OCI-LY7 (cell line): ENCODE measurements around the gene NLRP3. TPM values are rescaled to one million over a fixed set of nuclear protein-coding genes. Genes with fewer than 3 reads are reported as not detected.

Experiments
- BruUV-seq: library from RNA; stranded (reverse); fragments of 400-500 nt; replicated peaks from 2 replicates; lab custom pipeline; 2021; lab: Mats Ljungman, UMichigan
- CTCF ChIA-PET: fragments of 300-600 bp; sonication (Branson Sonifier 250); formaldehyde crosslinking; loops from one replicate; lab custom pipeline; 2022; ENCODE audit warnings: antibody characterized with exemption; ENCODE audit not compliant: unreplicated experiment; lab: Charles Lee
- POLR2A ChIA-PET: fragments of 300-600 bp; sonication (Branson Sonifier 250); formaldehyde crosslinking; loops from one replicate; lab custom pipeline; 2022; ENCODE audit warnings: antibody characterized with exemption; lab: Charles Lee
- DNase-seq: peaks from one replicate; pipeline ENCODE4 v3.0.0-alpha.2; 2015; ENCODE audit warnings: low spot score
- H2AFZ ChIP-seq: fragments of 200-600 bp; sonication (generic), shearing (Covaris generic); 2 replicates; pipeline ENCODE4 v1.6.1; 2014; ENCODE audit warnings: mild to moderate bottlenecking, antibody characterized with exemption, low read length, moderate library complexity
- H3K27ac ChIP-seq: fragments of 200-600 bp; sonication (generic); 2 replicates; pipeline ENCODE4 v1.5.1; 2014; ENCODE audit warnings: mixed run types, low read depth, mild to moderate bottlenecking, moderate library complexity, low read length, inconsistent platforms; ENCODE audit not compliant: poor library complexity, severe bottlenecking
- H3K36me3 ChIP-seq: fragments of 200-600 bp; sonication (generic); 2 replicates; pipeline ENCODE4 v1.6.1; 2014; ENCODE audit warnings: mild to moderate bottlenecking, antibody characterized with exemption, low read length, moderate library complexity, mixed read lengths; ENCODE audit not compliant: insufficient read depth
- H3K4me1 ChIP-seq: fragments of 200-600 bp; sonication (generic); 2 replicates; pipeline ENCODE4 v1.5.1; 2014; ENCODE audit warnings: mild to moderate bottlenecking, low read length; ENCODE audit not compliant: insufficient read depth, poor library complexity, severe bottlenecking
- H3K4me2 ChIP-seq: fragments of 200-600 bp; sonication (generic); 2 replicates; pipeline ENCODE4 v1.6.1; 2014; ENCODE audit warnings: mild to moderate bottlenecking, low read length
- H3K4me3 ChIP-seq: fragments of 200-600 bp; sonication (generic); 2 replicates; pipeline ENCODE4 v1.5.1; 2014; ENCODE audit warnings: mild to moderate bottlenecking, low read depth, low read length; ENCODE audit not compliant: poor library complexity, severe bottlenecking
- H3K79me2 ChIP-seq: fragments of 200-600 bp; sonication (generic); 2 replicates; pipeline ENCODE4 v1.6.1; 2016; ENCODE audit warnings: low read depth, mild to moderate bottlenecking, low read length, moderate library complexity, mixed read lengths; ENCODE audit not compliant: insufficient read depth
- H3K9me2 ChIP-seq: fragments of 200-600 bp; sonication (generic); 2 replicates; pipeline ENCODE4 v1.6.1; 2016; ENCODE audit warnings: mild to moderate bottlenecking, low read length, mixed read lengths; ENCODE audit not compliant: insufficient read depth
- H3K9me3 ChIP-seq: fragments of 200-600 bp; sonication (generic); 2 replicates; pipeline ENCODE4 v1.6.1; 2014; ENCODE audit warnings: mild to moderate bottlenecking, mixed run types, low read length, mixed read lengths
- H4K20me1 ChIP-seq: fragments of 200-600 bp; sonication (generic); 2 replicates; pipeline ENCODE4 v1.6.1; 2014; ENCODE audit warnings: mild to moderate bottlenecking, antibody characterized with exemption, low read length, moderate library complexity, mixed read lengths; ENCODE audit not compliant: insufficient read depth
- EZH2phosphoT487 ChIP-seq: fragments of 200-600 bp; sonication (generic); IDR thresholded peaks from 2 replicates; pipeline ENCODE4 v1.6.1; 2018; ENCODE audit warnings: low read depth, borderline replicate concordance, mild to moderate bottlenecking, mixed run types, antibody characterized with exemption, low read length, moderate library complexity, mixed read lengths
- intact Hi-C: fragments of 100-400 bp; cut with micrococcal nuclease; formaldehyde crosslinking; loops from one replicate; pipeline ENCODE4 v1.10.0; 2022; ENCODE audit not compliant: unreplicated experiment
- total RNA-seq, 2 experiments: library from RNA; depleted of rRNA in 1 of 2; stranded (reverse); fragments of >200 nt in 1 of 2; shearing (Covaris generic) in 1 of 2; gene quantifications; 2 replicates each; pipeline ENCODE4 v1.2.3, GENCODE V29; 2014 to 2022
- TF ChIP-seq, protein P1 (sequence below): fragments of 200-600 bp; sonication (generic); conservative IDR thresholded peaks from 2 replicates; pipeline ENCODE4 v1.5.1; 2014; ENCODE audit warnings: mild to moderate bottlenecking, antibody characterized with exemption, low read length, moderate library complexity, mixed read lengths

Gene NLRP3
- total RNA-seq, 2 experiments from 2014 or later, result not detected

DNA sequence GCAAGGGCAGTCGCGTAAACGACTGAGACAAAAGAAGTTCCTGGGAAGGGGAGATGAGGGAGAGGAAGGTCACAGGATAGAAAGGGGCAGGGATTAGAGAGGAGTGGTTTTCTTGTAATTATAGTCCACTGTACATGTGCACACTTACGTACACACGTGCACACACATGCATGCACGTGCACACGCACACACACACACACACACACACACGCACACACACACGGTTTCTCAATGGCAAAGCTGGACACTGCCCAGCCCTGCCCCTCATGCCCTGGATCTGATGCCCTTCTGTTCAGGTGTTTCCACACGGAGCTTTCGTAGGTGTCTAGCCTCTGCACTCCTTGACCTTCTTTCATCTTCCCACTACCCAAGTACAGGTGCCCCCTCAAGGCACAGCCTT lies 38.0 kb downstream of the NLRP3 start:
- no peaks in the 10 kb centered on the region for H4K20me1 ChIP-seq
- H3K27ac ChIP-seq, result no peak overlapping the region
- no peak for DNase-seq
- CTCF ChIA-PET, result no interaction called here
- H3K4me1 ChIP-seq, result no peaks in the 10 kb centered on the region
- intact Hi-C loops, result no loop called here
- H3K9me3 ChIP-seq, result no peaks in the 10 kb centered on the region
- H3K9me2 ChIP-seq, result no peaks in the 10 kb centered on the region
- H2AFZ ChIP-seq, result no peak overlapping the region
- H3K4me2 ChIP-seq, result no peak overlapping the region
- no peaks in the 10 kb centered on the region for H3K36me3 ChIP-seq
- no TSS peak for BruUV-seq
- TF ChIP-seq EZH2phosphoT487, result no peak
- TF ChIP-seq, protein P1, sequence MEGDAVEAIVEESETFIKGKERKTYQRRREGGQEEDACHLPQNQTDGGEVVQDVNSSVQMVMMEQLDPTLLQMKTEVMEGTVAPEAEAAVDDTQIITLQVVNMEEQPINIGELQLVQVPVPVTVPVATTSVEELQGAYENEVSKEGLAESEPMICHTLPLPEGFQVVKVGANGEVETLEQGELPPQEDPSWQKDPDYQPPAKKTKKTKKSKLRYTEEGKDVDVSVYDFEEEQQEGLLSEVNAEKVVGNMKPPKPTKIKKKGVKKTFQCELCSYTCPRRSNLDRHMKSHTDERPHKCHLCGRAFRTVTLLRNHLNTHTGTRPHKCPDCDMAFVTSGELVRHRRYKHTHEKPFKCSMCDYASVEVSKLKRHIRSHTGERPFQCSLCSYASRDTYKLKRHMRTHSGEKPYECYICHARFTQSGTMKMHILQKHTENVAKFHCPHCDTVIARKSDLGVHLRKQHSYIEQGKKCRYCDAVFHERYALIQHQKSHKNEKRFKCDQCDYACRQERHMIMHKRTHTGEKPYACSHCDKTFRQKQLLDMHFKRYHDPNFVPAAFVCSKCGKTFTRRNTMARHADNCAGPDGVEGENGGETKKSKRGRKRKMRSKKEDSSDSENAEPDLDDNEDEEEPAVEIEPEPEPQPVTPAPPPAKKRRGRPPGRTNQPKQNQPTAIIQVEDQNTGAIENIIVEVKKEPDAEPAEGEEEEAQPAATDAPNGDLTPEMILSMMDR, result no peak
- H3K79me2 ChIP-seq, result no peaks in the 10 kb centered on the region
- POLR2A ChIA-PET, result interaction anchor here (1.1 kb wide), 1 partner anchor 11 kb away, joined by 4 read pairs; no protein-coding TSS in a partner anchor
- no peak overlapping the region for H3K4me3 ChIP-seq

DNA sequence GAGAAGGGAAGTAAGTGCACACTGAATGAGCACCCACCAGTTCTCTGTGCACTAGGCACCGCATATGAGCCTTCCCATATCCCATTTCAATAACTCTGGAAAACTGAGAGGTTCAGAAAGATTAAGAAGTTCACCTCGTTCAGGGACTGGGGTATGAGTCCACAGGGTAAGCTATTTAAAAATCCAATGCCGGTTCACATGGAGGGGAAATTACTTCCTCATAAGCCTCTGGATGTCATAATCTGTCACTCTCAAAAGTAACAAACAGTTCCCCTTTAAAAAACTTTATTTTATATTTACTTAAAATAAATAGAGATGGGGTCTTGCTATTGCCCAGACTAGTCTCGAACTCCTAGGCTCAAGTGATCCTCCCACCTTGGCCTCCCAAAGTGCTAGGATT lies 40.0 kb downstream of the NLRP3 start:
- no peak for TF ChIP-seq EZH2phosphoT487
- TF ChIP-seq, protein P1, result no peak
- H3K4me2 ChIP-seq, result no peak overlapping the region
- no peaks in the 10 kb centered on the region for H3K9me3 ChIP-seq
- H3K9me2 ChIP-seq, result no peaks in the 10 kb centered on the region
- POLR2A ChIA-PET, result no interaction called here
- H3K4me3 ChIP-seq, result no peak overlapping the region
- H3K79me2 ChIP-seq, result no peaks in the 10 kb centered on the region
- intact Hi-C loops, result no loop called here
- H3K36me3 ChIP-seq, result no peaks in the 10 kb centered on the region
- no peaks in the 10 kb centered on the region for H4K20me1 ChIP-seq
- no peaks in the 10 kb centered on the region for H3K4me1 ChIP-seq
- DNase-seq, result no peak
- no peak overlapping the region for H2AFZ ChIP-seq
- no peak overlapping the region for H3K27ac ChIP-seq
- no TSS peak for BruUV-seq
- CTCF ChIA-PET, result no interaction called here

DNA sequence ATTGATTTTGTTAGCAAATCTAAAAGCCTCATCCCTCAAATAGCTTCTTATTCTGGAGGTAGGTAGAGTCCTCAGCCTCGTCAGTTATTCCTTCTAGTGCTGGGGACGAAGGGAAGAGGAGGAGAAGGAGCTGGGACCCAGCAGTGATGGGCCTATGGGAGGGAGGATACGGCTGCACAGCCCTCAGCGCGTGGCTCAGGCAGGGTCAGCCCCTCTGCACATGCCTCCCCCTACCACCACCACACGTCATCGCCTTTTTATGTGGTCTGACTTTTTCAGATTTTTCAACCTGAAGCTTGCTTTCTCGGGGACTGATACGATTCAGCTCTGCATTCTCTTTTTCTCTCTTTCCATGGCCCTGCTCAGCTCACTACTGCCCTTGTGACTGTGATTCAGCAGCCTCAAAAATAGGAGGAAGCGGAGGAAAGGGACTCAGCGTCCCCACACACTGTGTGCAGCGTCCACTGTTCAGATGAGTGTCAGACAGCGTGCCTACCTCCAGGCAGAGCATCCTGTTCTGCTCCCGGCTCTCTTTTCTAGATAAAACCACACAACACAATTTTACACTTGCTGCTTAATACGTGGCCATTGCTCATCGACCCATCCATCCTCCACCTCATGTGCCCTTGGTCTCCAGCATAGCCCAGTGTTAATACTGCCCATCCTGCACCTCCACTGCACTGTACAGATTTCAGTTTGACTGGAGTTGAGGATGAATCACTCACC lies 41.1 kb downstream of the NLRP3 start:
- Histone ChIP-seq H3K4me3 (no peak overlapping the region), H3K9me3 (no peaks in the 10 kb centered on the region), H3K27ac (no peak overlapping the region), H3K4me2 (no peak overlapping the region), H3K9me2 (no peaks in the 10 kb centered on the region), H3K36me3 (no peaks in the 10 kb centered on the region), H3K4me1 (no peaks in the 10 kb centered on the region), H2AFZ (no peak overlapping the region), H3K79me2 (no peaks in the 10 kb centered on the region), H4K20me1 (no peaks in the 10 kb centered on the region)
- no peak for TF ChIP-seq EZH2phosphoT487
- TF ChIP-seq, protein P1, result no peak
- no peak for DNase-seq
- intact Hi-C loops, result no loop called here
- BruUV-seq, result no TSS peak
- ChIA-PET POLR2A (interaction anchor here (0.5 to 0.6 kb wide), 2 partner anchors 8 to 1416 kb away, joined by 3 read pairs; no protein-coding TSS in a partner anchor), CTCF (no interaction called here)
